Measurements from ENCODE around the gene LRRFIP1. TPM values are rescaled to one million over a fixed set of nuclear protein-coding genes. Genes with fewer than 3 reads are reported as not detected.

Gene LRRFIP1
- total and polyA plus RNA-seq, 2 of the 13 experiments (the other 11 are each of a cell fraction or from before 2014, with no cell fraction given), result 15.9 to 40.5 TPM

DNA sequence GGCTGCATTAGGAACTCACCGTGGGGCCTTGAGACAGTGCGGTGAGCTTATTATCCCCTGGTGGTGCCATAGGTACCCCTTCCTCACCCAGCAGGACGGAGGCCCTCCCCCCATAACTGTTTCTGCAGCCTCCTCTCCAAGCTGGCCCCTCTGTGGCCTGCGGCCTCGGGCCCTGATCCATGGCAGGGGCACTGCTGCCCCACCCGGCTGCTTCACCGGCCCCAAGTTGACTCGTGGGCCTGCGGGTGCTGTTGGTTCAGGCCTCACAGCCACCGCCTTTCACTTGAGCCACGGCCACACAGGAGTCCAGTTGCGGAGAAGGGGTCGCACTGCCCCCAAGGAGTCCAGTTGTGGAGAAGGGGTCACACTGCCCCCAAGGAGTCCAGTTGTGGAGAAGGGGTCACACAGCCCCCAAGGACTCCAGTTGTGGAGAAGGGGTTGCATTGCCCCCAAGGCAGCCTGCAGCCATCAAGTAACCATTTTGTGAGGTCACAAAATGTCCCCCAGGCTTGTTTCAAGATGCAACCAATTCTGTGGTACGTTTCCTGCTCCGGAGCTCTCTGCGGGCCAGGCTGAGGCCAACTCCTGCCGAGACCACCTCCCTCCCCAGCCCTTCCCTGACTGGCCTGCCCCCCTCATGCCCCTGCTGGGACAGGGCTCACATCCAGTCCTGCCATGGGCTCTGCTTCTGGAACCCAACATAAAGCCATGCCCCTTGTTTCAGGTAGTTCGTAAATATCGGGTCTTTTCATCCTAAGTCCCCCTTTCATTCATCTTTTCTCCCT, 4.6 kb downstream of the LRRFIP1 start:
- Histone ChIP-seq H3K4me3 (replicated peaks in 1 of 3; ENCODE audit: insufficient read depth in 1 of 3, low read depth in 2 of 3, low read length in 3 of 3) (no peak overlapping the region), H3K9me3 (ENCODE audit: low read length) (no peaks in the 10 kb centered on the region), H4K20me1 (ENCODE audit: insufficient read depth, low read length) (peaks cover 3% of the 10 kb centered on the region; the same call in 1 of the 2 replicates), H2AFZ (ENCODE audit: low read length) (no peak overlapping the region), H3K27ac (ENCODE audit: extremely low read length, insufficient read depth, low read length) (no peak overlapping the region), H3K9ac (ENCODE audit: insufficient read depth, low read depth, low read length) (no peak overlapping the region), H3K4me2 (ENCODE audit: low read depth, low read length) (no peak overlapping the region), H3K27me3 (ENCODE audit: control insufficient read depth in 1 of 2, insufficient read depth in 2 of 2, low read length in 2 of 2) (peaks cover 2 to 14% of the 10 kb centered on the region in 2 experiments; a peak in 3 of 5 replicates), H3K79me2 (ENCODE audit: insufficient read depth, low read length) (no peaks in the 10 kb centered on the region), H3K4me1 (ENCODE audit: insufficient read depth, low read length) (peaks cover 13% of the 10 kb centered on the region), H3K36me3 (replicated peaks in 1 of 2; ENCODE audit: control insufficient read depth in 1 of 2, insufficient read depth in 2 of 2, low read length in 2 of 2) (no peaks in the 10 kb centered on the region)
- intact Hi-C loops (cut with micrococcal nuclease; ENCODE audit: unreplicated experiment) (no loop called here), in situ Hi-C loops (cut with HindIII; ENCODE audit: extremely low pct_ligation_motif_present, low pct_unique_long_range_greater_than_20kb) (no loop called here)
- FAIRE-seq, result no peak
- ChIA-PET CTCF (ENCODE audit: low intra/inter-chr PET ratio, low total read pairs) (no interaction called here), POLR2A (no interaction called here)
- no TSS peak for BruUV-seq (replicated peaks)
- 89% methylated on average over 11 of the region's 19 CpGs for WGBS (ENCODE audit: low lambda C conversion rate)
- ATAC-seq, result no peak
- no peak for DNase-seq (ENCODE audit: low spot score)
- TF ChIP-seq ZNF337 (CRISPR knock-in tag; IDR thresholded peaks at IDR 0.05; ENCODE audit: borderline replicate concordance, low read depth), result no peak
- TF ChIP-seq TAF15 (IDR thresholded peaks at IDR 0.05; ENCODE audit: low read depth, low read length, poor library complexity, severe bottlenecking), result no peak
- no peak for TF ChIP-seq MED1 (CRISPR knock-in tag; IDR thresholded peaks at IDR 0.05)
- TF ChIP-seq, protein P1, sequence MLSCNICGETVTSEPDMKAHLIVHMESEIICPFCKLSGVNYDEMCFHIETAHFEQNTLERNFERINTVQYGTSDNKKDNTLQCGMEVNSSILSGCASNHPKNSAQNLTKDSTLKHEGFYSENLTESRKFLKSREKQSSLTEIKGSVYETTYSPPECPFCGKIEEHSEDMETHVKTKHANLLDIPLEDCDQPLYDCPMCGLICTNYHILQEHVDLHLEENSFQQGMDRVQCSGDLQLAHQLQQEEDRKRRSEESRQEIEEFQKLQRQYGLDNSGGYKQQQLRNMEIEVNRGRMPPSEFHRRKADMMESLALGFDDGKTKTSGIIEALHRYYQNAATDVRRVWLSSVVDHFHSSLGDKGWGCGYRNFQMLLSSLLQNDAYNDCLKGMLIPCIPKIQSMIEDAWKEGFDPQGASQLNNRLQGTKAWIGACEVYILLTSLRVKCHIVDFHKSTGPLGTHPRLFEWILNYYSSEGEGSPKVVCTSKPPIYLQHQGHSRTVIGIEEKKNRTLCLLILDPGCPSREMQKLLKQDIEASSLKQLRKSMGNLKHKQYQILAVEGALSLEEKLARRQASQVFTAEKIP (CRISPR knock-in tag; IDR thresholded peaks at IDR 0.05; ENCODE audit: borderline replicate concordance), result no peak
- no peak for TF ChIP-seq NFRKB (IDR thresholded peaks at IDR 0.05)
- TF ChIP-seq ZKSCAN5 (CRISPR knock-in tag; IDR thresholded peaks at IDR 0.05), result no peak
- TF ChIP-seq HMG20B (CRISPR knock-in tag; conservative IDR thresholded peaks at IDR 0.05), result no peak
- TF ChIP-seq ZSCAN9 (CRISPR knock-in tag; IDR thresholded peaks at IDR 0.05; ENCODE audit: borderline replicate concordance), result no peak
- TF ChIP-seq ZFP41 (CRISPR knock-in tag; IDR thresholded peaks at IDR 0.05; ENCODE audit: borderline replicate concordance), result no peak
- TF ChIP-seq, protein P2, sequence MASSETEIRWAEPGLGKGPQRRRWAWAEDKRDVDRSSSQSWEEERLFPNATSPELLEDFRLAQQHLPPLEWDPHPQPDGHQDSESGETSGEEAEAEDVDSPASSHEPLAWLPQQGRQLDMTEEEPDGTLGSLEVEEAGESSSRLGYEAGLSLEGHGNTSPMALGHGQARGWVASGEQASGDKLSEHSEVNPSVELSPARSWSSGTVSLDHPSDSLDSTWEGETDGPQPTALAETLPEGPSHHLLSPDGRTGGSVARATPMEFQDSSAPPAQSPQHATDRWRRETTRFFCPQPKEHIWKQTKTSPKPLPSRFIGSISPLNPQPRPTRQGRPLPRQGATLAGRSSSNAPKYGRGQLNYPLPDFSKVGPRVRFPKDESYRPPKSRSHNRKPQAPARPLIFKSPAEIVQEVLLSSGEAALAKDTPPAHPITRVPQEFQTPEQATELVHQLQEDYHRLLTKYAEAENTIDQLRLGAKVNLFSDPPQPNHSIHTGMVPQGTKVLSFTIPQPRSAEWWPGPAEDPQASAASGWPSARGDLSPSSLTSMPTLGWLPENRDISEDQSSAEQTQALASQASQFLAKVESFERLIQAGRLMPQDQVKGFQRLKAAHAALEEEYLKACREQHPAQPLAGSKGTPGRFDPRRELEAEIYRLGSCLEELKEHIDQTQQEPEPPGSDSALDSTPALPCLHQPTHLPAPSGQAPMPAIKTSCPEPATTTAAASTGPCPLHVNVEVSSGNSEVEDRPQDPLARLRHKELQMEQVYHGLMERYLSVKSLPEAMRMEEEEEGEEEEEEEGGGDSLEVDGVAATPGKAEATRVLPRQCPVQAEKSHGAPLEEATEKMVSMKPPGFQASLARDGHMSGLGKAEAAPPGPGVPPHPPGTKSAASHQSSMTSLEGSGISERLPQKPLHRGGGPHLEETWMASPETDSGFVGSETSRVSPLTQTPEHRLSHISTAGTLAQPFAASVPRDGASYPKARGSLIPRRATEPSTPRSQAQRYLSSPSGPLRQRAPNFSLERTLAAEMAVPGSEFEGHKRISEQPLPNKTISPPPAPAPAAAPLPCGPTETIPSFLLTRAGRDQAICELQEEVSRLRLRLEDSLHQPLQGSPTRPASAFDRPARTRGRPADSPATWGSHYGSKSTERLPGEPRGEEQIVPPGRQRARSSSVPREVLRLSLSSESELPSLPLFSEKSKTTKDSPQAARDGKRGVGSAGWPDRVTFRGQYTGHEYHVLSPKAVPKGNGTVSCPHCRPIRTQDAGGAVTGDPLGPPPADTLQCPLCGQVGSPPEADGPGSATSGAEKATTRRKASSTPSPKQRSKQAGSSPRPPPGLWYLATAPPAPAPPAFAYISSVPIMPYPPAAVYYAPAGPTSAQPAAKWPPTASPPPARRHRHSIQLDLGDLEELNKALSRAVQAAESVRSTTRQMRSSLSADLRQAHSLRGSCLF (CRISPR knock-in tag; IDR thresholded peaks at IDR 0.05; ENCODE audit: borderline replicate concordance), result no peak
- TF ChIP-seq REXO4 (CRISPR knock-in tag; IDR thresholded peaks at IDR 0.05; ENCODE audit: borderline replicate concordance), result no peak
- TF ChIP-seq ATM (IDR thresholded peaks at IDR 0.05; ENCODE audit: borderline replicate concordance), result no peak
- no peak for TF ChIP-seq SOX5 (CRISPR knock-in tag; IDR thresholded peaks at IDR 0.05; ENCODE audit: borderline replicate concordance)
- TF ChIP-seq U2AF1 (optimal IDR thresholded peaks at IDR 0.05; ENCODE audit: low read depth, low read length), result no peak
- no peak for TF ChIP-seq SRY (CRISPR knock-in tag; IDR thresholded peaks at IDR 0.05)

Measured in HepG2 (cell line).